CD4-positive, alpha-beta memory T cell (primary cell): Measurements from ENCODE around the gene NKIRAS1. TPM values are rescaled to one million over a fixed set of nuclear protein-coding genes. Genes with fewer than 3 reads are reported as not detected.

Experiments
- CTCF ChIA-PET: fragments of 350-600 bp; sonication (Branson Sonifier 250); formaldehyde crosslinking; loops from one replicate; lab custom pipeline; 2021; ENCODE audit warnings: inconsistent platforms; ENCODE audit not compliant: partially characterized antibody; lab: Charles Lee
- POLR2A ChIA-PET: fragments of 350-600 bp; sonication (Branson Sonifier 250); formaldehyde crosslinking; loops from one replicate; lab custom pipeline; 2021; ENCODE audit not compliant: partially characterized antibody; lab: Charles Lee
- DNase-seq, 5 donors: peaks; one replicate each; pipeline versions ENCODE4 v3.0.0 to v3.0.0-alpha.2; 2020 to 2022; ENCODE audit warnings: mixed read lengths in 1 of 5
- H3K27ac ChIP-seq: one replicate; pipeline ENCODE4 v1.7.0; 2013; ENCODE audit warnings: low read depth, low read length
- H3K27me3 ChIP-seq: 2 replicates; pipeline ENCODE4 v1.7.0; 2013; ENCODE audit warnings: mild to moderate bottlenecking, low read length, moderate library complexity; ENCODE audit not compliant: insufficient read depth
- H3K36me3 ChIP-seq: 2 replicates; pipeline ENCODE4 v1.7.0; 2013; ENCODE audit warnings: mild to moderate bottlenecking, low read length, moderate library complexity; ENCODE audit not compliant: insufficient read depth
- H3K4me1 ChIP-seq: 2 replicates; pipeline ENCODE4 v1.7.0; 2013; ENCODE audit warnings: mild to moderate bottlenecking, low read length, moderate library complexity; ENCODE audit not compliant: insufficient read depth
- H3K4me3 ChIP-seq, 2 donors: one replicate each; pipeline ENCODE4 v1.7.0; 2013; ENCODE audit warnings: low read length in 2 of 2, mild to moderate bottlenecking in 1 of 2
- H3K9me3 ChIP-seq, 2 donors: one replicate each; pipeline ENCODE4 v1.7.0; 2013; ENCODE audit warnings: low read length in 2 of 2, control low read depth in 1 of 2; ENCODE audit not compliant: control insufficient read depth in 1 of 2
- H3K27ac Mint-ChIP-seq, 7 donors: one replicate each; pipeline ENCODE4 v1.8.0; 2020 to 2021; ENCODE audit warnings: mixed read lengths in 7 of 7, mild to moderate bottlenecking in 6 of 7, inconsistent platforms in 3 of 7, moderate library complexity in 3 of 7
- H3K27me3 Mint-ChIP-seq, 2 donors: one replicate each; pipeline ENCODE4 v1.8.0; 2020 to 2021; ENCODE audit warnings: mixed read lengths in 2 of 2
- H3K36me3 Mint-ChIP-seq, 2 donors: one replicate each; pipeline ENCODE4 v1.8.0; 2020 to 2021; ENCODE audit warnings: mixed read lengths in 2 of 2, inconsistent platforms in 1 of 2, mild to moderate bottlenecking in 1 of 2
- H3K4me1 Mint-ChIP-seq, 4 donors: one replicate each; pipeline ENCODE4 v1.8.0; 2020 to 2021; ENCODE audit warnings: mixed read lengths in 4 of 4, mild to moderate bottlenecking in 1 of 4
- H3K4me3 Mint-ChIP-seq, 8 donors: one replicate each; pipeline ENCODE4 v1.8.0; 2020 to 2021; ENCODE audit warnings: mixed read lengths in 8 of 8, mild to moderate bottlenecking in 7 of 8, moderate library complexity in 6 of 8, inconsistent platforms in 3 of 8
- H3K9me3 Mint-ChIP-seq, 8 donors: one replicate each; pipeline ENCODE4 v1.8.0; 2020 to 2021; ENCODE audit warnings: mixed read lengths in 8 of 8, mild to moderate bottlenecking in 5 of 8, inconsistent platforms in 3 of 8, moderate library complexity in 1 of 8
- intact Hi-C: fragments of 100-400 bp; cut with micrococcal nuclease; formaldehyde crosslinking; loops from one replicate; pipeline ENCODE4 v1.15.1; 2023
- polyA plus RNA-seq, 2 donors: library from polyadenylated mRNA; unstranded; fragments of 300-500 nt; fragmentation: Illumina TruSeq; gene quantifications; one replicate each; pipeline ENCODE4 v1.2.3, GENCODE V29; 2021
- total RNA-seq, 2 experiments: library from RNA; stranded (reverse); gene quantifications; one replicate each; pipeline ENCODE4 v1.2.3, GENCODE V29; 2021

Gene NKIRAS1
- total and polyA plus RNA-seq, 4 experiments from 2014 or later, result 3.4 to 5.3 (median 4.5) TPM

DNA sequence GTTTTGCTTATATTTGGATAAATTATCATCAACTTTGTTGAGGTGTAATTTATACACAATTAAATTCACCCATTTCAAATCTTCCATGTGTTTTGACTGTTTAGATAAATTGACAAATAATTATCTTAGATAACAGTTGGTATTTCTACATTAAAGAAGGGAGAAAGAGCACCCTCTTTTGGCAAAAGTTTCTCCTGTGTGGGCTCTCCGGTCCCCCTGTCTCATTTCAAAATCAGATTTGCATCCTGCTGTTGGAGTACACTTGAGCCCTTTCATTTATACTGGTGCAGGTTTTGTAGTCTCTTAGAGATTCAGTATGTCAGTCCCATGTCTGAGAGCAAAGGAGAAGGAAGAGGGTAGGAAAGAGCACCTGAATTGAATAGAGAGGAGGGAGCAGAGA lies 49.4 kb downstream of the NKIRAS1 start:
- H3K27ac ChIP-seq, result no peak overlapping the region
- Mint-ChIP-seq H3K36me3 (peaks cover 5 to 8% of the 10 kb centered on the region in 2 donors), H3K9me3 (no peaks in the 10 kb centered on the region), H3K4me3 (no peak overlapping the region), H3K27ac (peak overlapping the region in 2 of 7 donors; percentile 3 to 17), H3K4me1 (peaks cover 24 to 51% (median 39%) of the 10 kb centered on the region in 4 donors), H3K27me3 (no peaks in the 10 kb centered on the region)
- ChIA-PET POLR2A (no interaction called here), CTCF (no interaction called here)
- intact Hi-C loops, result no loop called here
- no peaks in the 10 kb centered on the region for H3K36me3 ChIP-seq
- no peak overlapping the region for H3K4me3 ChIP-seq
- DNase-seq, result no peak
- H3K27me3 ChIP-seq, result no peaks in the 10 kb centered on the region
- no peaks in the 10 kb centered on the region for H3K9me3 ChIP-seq
- no peaks in the 10 kb centered on the region for H3K4me1 ChIP-seq

DNA sequence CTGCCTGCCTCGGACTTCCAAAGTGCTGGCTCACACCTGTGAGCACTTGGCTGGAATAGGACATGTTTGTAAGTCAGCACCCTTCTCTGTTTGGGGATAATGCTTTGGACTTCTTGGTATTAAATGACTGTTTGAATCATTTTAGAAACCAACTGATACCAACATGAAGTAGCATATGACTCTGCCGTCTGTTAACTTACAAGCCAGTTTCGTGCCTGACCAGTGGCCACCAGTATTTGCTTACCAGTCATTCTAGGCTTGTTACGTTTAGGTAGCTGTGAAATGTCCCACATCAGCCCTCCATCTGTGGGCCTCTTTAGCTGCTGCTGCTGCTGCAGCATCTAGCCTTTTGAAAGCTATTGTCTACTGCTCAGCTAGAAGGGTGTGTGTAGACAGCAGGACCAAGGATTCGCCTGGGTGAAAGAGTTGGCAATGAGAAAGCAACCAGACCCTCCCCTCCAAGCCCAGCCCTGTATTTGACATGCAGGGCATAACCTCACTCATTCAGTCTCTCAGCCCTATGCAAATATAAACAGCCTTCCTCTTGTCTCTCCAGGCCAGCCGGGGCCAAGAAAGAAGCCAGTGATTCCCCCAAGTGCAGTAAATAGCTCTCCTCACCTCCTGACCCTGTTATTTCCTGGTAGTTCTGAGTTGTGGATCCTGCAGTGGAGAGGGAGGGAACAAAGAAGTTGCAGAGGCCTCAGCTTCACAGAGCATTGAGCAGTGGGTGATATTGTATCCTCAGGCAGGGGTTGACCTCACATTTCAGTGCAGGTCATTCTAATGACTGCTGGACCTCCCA lies 51.0 kb downstream of the NKIRAS1 start:
- intact Hi-C loops, result no loop called here
- DNase-seq, result no peak
- CTCF ChIA-PET, result interaction anchor here (1.2 kb wide), 1 partner anchor 12 kb away, joined by 3 read pairs; no protein-coding TSS in a partner anchor
- Mint-ChIP-seq H3K27ac (peak overlapping the region in 4 of 7 donors; percentile 34 to 78 (median 53)), H3K4me1 (peaks cover 33 to 66% (median 50%) of the 10 kb centered on the region in 4 donors), H3K9me3 (no peaks in the 10 kb centered on the region), H3K4me3 (no peak overlapping the region), H3K27me3 (no peaks in the 10 kb centered on the region), H3K36me3 (peaks cover 13 to 15% of the 10 kb centered on the region in 2 donors)
- Histone ChIP-seq H3K27me3 (no peaks in the 10 kb centered on the region), H3K9me3 (no peaks in the 10 kb centered on the region), H3K4me1 (no peaks in the 10 kb centered on the region), H3K36me3 (no peaks in the 10 kb centered on the region), H3K27ac (no peak overlapping the region), H3K4me3 (no peak overlapping the region)
- POLR2A ChIA-PET, result interaction anchor here (0.9 kb wide), 1 partner anchor 21 kb away, joined by 3 read pairs; no protein-coding TSS in a partner anchor

DNA sequence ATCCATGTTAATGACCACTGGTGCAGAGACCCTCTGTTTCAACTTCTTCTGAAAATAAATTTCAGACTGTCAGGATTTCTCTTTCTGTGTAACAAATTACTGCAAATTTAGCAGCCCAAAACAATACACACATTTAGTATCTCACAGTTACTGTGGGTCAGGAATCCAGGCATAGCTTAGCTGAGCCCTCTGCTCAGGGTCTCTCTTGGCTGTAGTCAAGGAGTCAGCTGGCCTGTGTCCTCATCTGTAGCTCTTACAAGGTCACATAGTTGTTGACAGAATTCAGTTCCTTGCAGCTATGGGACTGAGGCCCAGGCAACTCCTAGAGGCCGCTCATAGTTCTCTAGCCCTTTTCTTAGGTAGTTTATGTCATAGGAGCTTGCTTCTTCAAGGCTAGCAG lies 51.9 kb downstream of the NKIRAS1 start:
- Mint-ChIP-seq H3K4me3 (no peak overlapping the region), H3K27me3 (no peaks in the 10 kb centered on the region), H3K36me3 (peaks cover 13 to 15% of the 10 kb centered on the region in 2 donors), H3K4me1 (peaks cover 38 to 74% (median 53%) of the 10 kb centered on the region in 4 donors), H3K9me3 (no peaks in the 10 kb centered on the region), H3K27ac (peak overlapping the region in 2 of 7 donors; percentile 5 to 9)
- Histone ChIP-seq H3K36me3 (no peaks in the 10 kb centered on the region), H3K27me3 (no peaks in the 10 kb centered on the region), H3K4me3 (no peak overlapping the region), H3K27ac (no peak overlapping the region), H3K4me1 (peaks cover 2% of the 10 kb centered on the region), H3K9me3 (no peaks in the 10 kb centered on the region)
- POLR2A ChIA-PET, result no interaction called here
- CTCF ChIA-PET, result interaction anchor here (1.4 kb wide), 1 partner anchor 31 kb away, joined by 3 read pairs; no protein-coding TSS in a partner anchor
- no peak for DNase-seq
- intact Hi-C loops, result no loop called here

DNA sequence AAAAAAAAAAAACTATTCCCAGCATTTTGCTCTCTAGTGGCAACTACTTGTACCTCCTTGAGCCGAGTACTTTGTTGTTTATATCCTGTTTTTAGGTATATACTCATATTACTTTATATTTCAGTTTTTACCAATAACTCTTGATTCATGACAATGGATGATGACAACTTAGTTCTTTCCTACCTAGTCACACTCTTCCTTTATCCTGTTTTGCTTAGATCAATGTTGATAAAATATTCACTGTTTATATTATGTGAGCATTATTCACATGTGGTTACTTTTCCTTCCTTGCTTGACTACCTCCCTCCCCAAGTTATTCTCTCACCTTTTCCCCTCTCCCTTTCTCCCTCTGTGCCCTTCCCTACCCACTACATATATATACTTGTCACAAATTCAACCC lies 53.7 kb downstream of the NKIRAS1 start:
- ChIA-PET POLR2A (no interaction called here), CTCF (interaction anchor here (1.7 kb wide), 1 partner anchor 134 kb away, joined by 3 read pairs; no protein-coding TSS in a partner anchor)
- no peak overlapping the region for H3K27ac ChIP-seq
- H3K4me1 Mint-ChIP-seq, result peaks cover 45 to 83% (median 63%) of the 10 kb centered on the region in 4 donors
- peaks cover 15 to 16% of the 10 kb centered on the region in 2 donors for H3K36me3 Mint-ChIP-seq
- intact Hi-C loops, result no loop called here
- H3K27ac Mint-ChIP-seq, result peak overlapping the region in 3 of 7 donors; percentile 7 to 82 (median 32)
- no peaks in the 10 kb centered on the region for H3K9me3 Mint-ChIP-seq
- no peak overlapping the region for H3K4me3 ChIP-seq
- H3K27me3 ChIP-seq, result no peaks in the 10 kb centered on the region
- H3K9me3 ChIP-seq, result no peaks in the 10 kb centered on the region
- H3K4me3 Mint-ChIP-seq, result peak overlapping the region in 1 of 8 donors; percentile 50
- DNase-seq, result no peak
- H3K27me3 Mint-ChIP-seq, result no peaks in the 10 kb centered on the region
- H3K36me3 ChIP-seq, result no peaks in the 10 kb centered on the region
- H3K4me1 ChIP-seq, result peaks cover 17% of the 10 kb centered on the region

DNA sequence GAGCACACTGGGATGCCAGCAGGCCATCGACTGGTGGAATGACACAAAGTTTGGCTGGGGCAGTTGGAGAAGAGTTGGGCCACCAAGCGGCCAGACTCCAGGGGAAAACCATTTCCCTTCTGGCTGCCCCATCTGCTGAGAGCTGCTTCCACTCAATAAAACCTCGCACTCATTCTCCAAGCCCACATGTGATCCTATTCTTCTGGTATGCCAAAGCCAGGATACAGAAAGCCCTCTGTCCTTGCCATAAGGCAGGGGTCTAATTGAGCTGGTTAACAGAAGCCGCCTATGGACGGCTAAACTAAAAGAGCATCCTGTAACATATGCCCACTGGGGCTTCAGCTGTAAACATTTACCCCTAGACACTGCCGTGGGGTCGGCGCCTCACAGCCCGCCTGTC lies 55.1 kb downstream of the NKIRAS1 start:
- no peak overlapping the region for H3K4me3 Mint-ChIP-seq
- intact Hi-C loops, result no loop called here
- no peaks in the 10 kb centered on the region for H3K9me3 Mint-ChIP-seq
- Histone ChIP-seq H3K27ac (no peak overlapping the region), H3K27me3 (no peaks in the 10 kb centered on the region), H3K36me3 (no peaks in the 10 kb centered on the region), H3K9me3 (no peaks in the 10 kb centered on the region), H3K4me3 (no peak overlapping the region), H3K4me1 (peaks cover 28% of the 10 kb centered on the region)
- POLR2A ChIA-PET, result no interaction called here
- H3K4me1 Mint-ChIP-seq, result peaks cover 50 to 87% (median 69%) of the 10 kb centered on the region in 4 donors
- no peak for DNase-seq
- H3K27me3 Mint-ChIP-seq, result no peaks in the 10 kb centered on the region
- H3K27ac Mint-ChIP-seq, result no peak overlapping the region
- peaks cover 15 to 16% of the 10 kb centered on the region in 2 donors for H3K36me3 Mint-ChIP-seq
- CTCF ChIA-PET, result interaction anchor here (1.6 to 1.7 kb wide), 2 partner anchors 28 to 136 kb away, joined by 3 read pairs; no protein-coding TSS in a partner anchor

DNA sequence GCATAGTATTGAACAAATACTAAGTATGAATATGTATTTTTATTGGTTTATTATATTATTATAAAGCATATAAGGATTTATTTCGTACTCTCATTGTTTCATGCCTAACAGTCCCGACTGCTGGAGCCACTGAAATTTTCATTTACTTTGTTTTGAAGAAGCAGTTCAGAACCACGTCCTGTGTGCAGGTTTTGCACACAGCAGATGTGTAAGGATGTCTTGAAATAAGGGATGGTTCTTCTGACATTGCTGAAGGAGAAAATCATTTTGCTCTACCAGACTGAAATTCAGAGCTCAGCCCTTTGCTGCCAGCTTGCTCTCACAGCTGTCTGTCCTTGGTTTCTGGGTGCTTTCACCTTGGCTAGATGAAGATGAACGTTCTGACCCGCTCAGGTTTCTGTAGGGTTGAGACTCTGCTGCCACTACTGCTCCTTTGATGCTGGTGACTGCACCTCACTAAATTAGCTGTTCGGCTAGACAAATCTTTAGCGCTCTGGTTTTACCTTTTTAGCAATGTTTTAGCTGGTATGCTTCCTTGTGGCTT lies 56.9 kb downstream of the NKIRAS1 start:
- peak overlapping the region in 3 of 7 donors; percentile 6 to 51 (median 7) for H3K27ac Mint-ChIP-seq

More for the DNA sequence above, 56.9 kb downstream of the NKIRAS1 start:
- Histone ChIP-seq H3K4me1 (peaks cover 35% of the 10 kb centered on the region), H3K27me3 (no peaks in the 10 kb centered on the region), H3K9me3 (no peaks in the 10 kb centered on the region), H3K4me3 (no peak overlapping the region), H3K36me3 (no peaks in the 10 kb centered on the region), H3K27ac (no peak overlapping the region)
- POLR2A ChIA-PET, result no interaction called here
- intact Hi-C loops, result no loop called here
- DNase-seq, result no peak
- H3K4me3 Mint-ChIP-seq, result peak overlapping the region in 3 of 8 donors; percentile 6 to 17 (median 16)
- no peaks in the 10 kb centered on the region for H3K9me3 Mint-ChIP-seq
- CTCF ChIA-PET, result interaction anchor here (0.6 to 1.6 kb wide), 2 partner anchors 26 to 91 kb away, joined by 3 to 4 read pairs; no protein-coding TSS in a partner anchor
- no peaks in the 10 kb centered on the region for H3K27me3 Mint-ChIP-seq
- H3K4me1 Mint-ChIP-seq, result peaks cover 46 to 80% (median 64%) of the 10 kb centered on the region in 4 donors
- H3K36me3 Mint-ChIP-seq, result peaks cover 13 to 15% of the 10 kb centered on the region in 2 donors
